ENCODE measurements around the gene NPIPA5. TPM values are rescaled to one million over a fixed set of nuclear protein-coding genes. Genes with fewer than 3 reads are reported as not detected.

The NPIPA5 gene
- total and polyA plus RNA-seq, 3 experiments from 2014 or later, result 0.77 to 16.7 (median 12.4) TPM

Other genes with a start within 250 kb of the NPIPA5 start
- gene MPV17L, start 17.5 kb upstream of the NPIPA5 start, total RNA-seq, result under 1 TPM; 0.18 to 0.71 TPM
- gene MPV17L, start 17.5 kb upstream of the NPIPA5 start, polyA plus RNA-seq, result 0.17 TPM
- gene BMERB1, start 56.3 kb upstream of the NPIPA5 start, total RNA-seq, result 10 to 100 TPM; 13.1 to 13.6 TPM
- gene BMERB1, start 56.3 kb upstream of the NPIPA5 start, polyA plus RNA-seq, result 4.8 TPM

Data from CD8-positive, alpha-beta memory T cell (primary cell).